Tongue (tissue), 2 donors: Measurements from ENCODE around the gene HSCB. TPM values are rescaled to one million over a fixed set of nuclear protein-coding genes. Genes with fewer than 3 reads are reported as not detected.
A peak's percentile ranks its signal among the peaks of the same experiment; 100 is the strongest.
"Not testable (repeated sequence)": the region's sequence is repeated elsewhere in the genome, so short reads cannot be mapped to it uniquely, and the experiment has no call there.

Source experiments
- DNase-seq: peaks from one replicate; pipeline ENCODE4 v3.0.0-alpha.2; 2015
- total RNA-seq: library from RNA; depleted of rRNA; stranded (reverse); fragments of >200 nt; gene quantifications from one replicate; pipeline ENCODE4 v1.2.3, GENCODE V29; 2014

The HSCB gene
- total RNA-seq, 1 donor from 2014 or later, result 13.2 TPM

- DNase-seq, result no peak
Observed at GRCh38 chr22:28791841-28792490, 50.1 kb downstream of the HSCB start.

GRCh38 chr22:28792491-28793383 is 50.9 kb downstream of the HSCB start:
- no peak for DNase-seq

- DNase-seq, result no peak
Observed at GRCh38 chr22:28793976-28794584, 52.2 kb downstream of the HSCB start.

GRCh38 chr22:28795071-28795693 is 53.3 kb downstream of the HSCB start:
- no peak for DNase-seq

GRCh38 chr22:28795932-28796856 is 54.4 kb downstream of the HSCB start:
- DNase-seq, result no peak

GRCh38 chr22:28798810-28799605 is 57.2 kb downstream of the HSCB start:
- DNase-seq, result peak; percentile 71

- peak; percentile 77 for DNase-seq
Observed at GRCh38 chr22:28799606-28800307, 57.9 kb downstream of the HSCB start.

- peak; percentile 97 for DNase-seq
Observed at GRCh38 chr22:28800308-28801041, 58.6 kb downstream of the HSCB start, which contains the start of gene XBP1. TSS of gene XBP1 (minus strand) at chr22:28800569.

GRCh38 chr22:28801845-28802594 is 60.2 kb downstream of the HSCB start:
- DNase-seq, result no peak

- DNase-seq, result no peak
Observed at GRCh38 chr22:28802595-28803123, 60.8 kb downstream of the HSCB start.

GRCh38 chr22:28805426-28805825 is 63.6 kb downstream of the HSCB start:
- DNase-seq, result not testable (repeated sequence)

Other genes starting within 250 kb of the HSCB start
- 48.5 TPM for gene TTC28, start 62.2 kb upstream of the HSCB start, total RNA-seq
- 10.8 TPM for gene CHEK2, start 219 bp upstream of the HSCB start, total RNA-seq
- 29.3 TPM for gene CCDC117, start 30.7 kb downstream of the HSCB start, total RNA-seq
- gene XBP1, start 58.5 kb downstream of the HSCB start, total RNA-seq, result 158 TPM
- 12.4 TPM for gene ZNRF3, start 141.5 kb downstream of the HSCB start, total RNA-seq